OCI-LY1 (cell line): Measurements from ENCODE around the gene CHST3.

Experiments used
- H2AFZ ChIP-seq: fragments of 200-600 bp; sonication (generic), shearing (Covaris generic); 2 replicates; pipeline ENCODE4 v1.6.0; 2014; ENCODE audit warnings: antibody characterized with exemption, mild to moderate bottlenecking, low read length
- H3F3A ChIP-seq: fragments of 200-600 bp; sonication (generic), shearing (Covaris generic); 2 replicates; pipeline ENCODE4 v1.6.0; 2014; ENCODE audit warnings: mild to moderate bottlenecking, antibody characterized with exemption, low read length, moderate library complexity; ENCODE audit not compliant: insufficient read depth
- H3K27ac ChIP-seq: fragments of 200-600 bp; sonication (generic); 2 replicates; pipeline ENCODE4 v1.5.1; 2014; ENCODE audit warnings: low read length, mixed run types, mild to moderate bottlenecking, low read depth; ENCODE audit not compliant: poor library complexity, severe bottlenecking
- H3K27me3 ChIP-seq: fragments of 200-600 bp; sonication (generic); 2 replicates; pipeline ENCODE4 v1.6.0; 2014; ENCODE audit warnings: antibody characterized with exemption, mild to moderate bottlenecking, low read length, moderate library complexity; ENCODE audit not compliant: insufficient read depth
- H3K36me3 ChIP-seq: fragments of 200-600 bp; sonication (generic); 2 replicates; pipeline ENCODE4 v1.6.1; 2014; ENCODE audit warnings: mild to moderate bottlenecking, antibody characterized with exemption, low read length, moderate library complexity, mixed read lengths; ENCODE audit not compliant: insufficient read depth
- H3K4me1 ChIP-seq: fragments of 200-600 bp; sonication (generic); 2 replicates; pipeline ENCODE4 v1.5.1; 2014; ENCODE audit warnings: mild to moderate bottlenecking, low read length, moderate library complexity; ENCODE audit not compliant: insufficient read depth, severe bottlenecking
- H3K4me2 ChIP-seq: fragments of 200-600 bp; sonication (generic), shearing (Covaris generic); 2 replicates; pipeline ENCODE4 v1.6.1; 2014; ENCODE audit warnings: low read length
- H3K4me3 ChIP-seq: fragments of 200-600 bp; sonication (generic); 2 replicates; pipeline ENCODE4 v1.5.1; 2014; ENCODE audit warnings: low read length, low read depth, mild to moderate bottlenecking, mixed read lengths; ENCODE audit not compliant: poor library complexity, severe bottlenecking
- H3K79me2 ChIP-seq: fragments of 200-600 bp; shearing (Covaris generic); 2 replicates; pipeline ENCODE4 v1.6.1; 2016; ENCODE audit warnings: mixed run types, low read length, mixed read lengths; ENCODE audit not compliant: insufficient read depth
- H3K9ac ChIP-seq: fragments of 200-600 bp; sonication (generic), shearing (Covaris generic); 2 replicates; pipeline ENCODE4 v1.6.1; 2014; ENCODE audit warnings: mild to moderate bottlenecking, low read length, mixed read lengths
- H3K9me2 ChIP-seq: fragments of 200-600 bp; sonication (generic), shearing (Covaris generic); 2 replicates; pipeline ENCODE4 v1.6.1; 2014; ENCODE audit warnings: low read depth, mild to moderate bottlenecking, low read length, mixed read lengths
- H3K9me3 ChIP-seq: fragments of 200-600 bp; shearing (Covaris generic); 2 replicates; pipeline ENCODE4 v1.6.1; 2014; ENCODE audit warnings: low read length, mixed read lengths
- H4K20me1 ChIP-seq: fragments of 200-600 bp; sonication (generic), shearing (Covaris generic); 2 replicates; pipeline ENCODE4 v1.6.0; 2016; ENCODE audit warnings: mild to moderate bottlenecking, low read length; ENCODE audit not compliant: insufficient read depth
- EZH2 ChIP-seq: fragments of 200-600 bp; sonication (generic), shearing (Covaris generic); IDR thresholded peaks from 2 replicates; pipeline ENCODE4 v1.8.0; 2017; ENCODE audit warnings: borderline replicate concordance, mixed run types, mild to moderate bottlenecking, antibody characterized with exemption, low read length, moderate library complexity, mixed read lengths
- TF ChIP-seq, protein P1 (sequence below): fragments of 200-600 bp; sonication (generic), shearing (Covaris generic); IDR thresholded peaks from 2 replicates; pipeline ENCODE4 v1.5.1; 2017; ENCODE audit warnings: mild to moderate bottlenecking, antibody characterized with exemption, low read length, moderate library complexity, mixed read lengths

CHST3 gene

DNA sequence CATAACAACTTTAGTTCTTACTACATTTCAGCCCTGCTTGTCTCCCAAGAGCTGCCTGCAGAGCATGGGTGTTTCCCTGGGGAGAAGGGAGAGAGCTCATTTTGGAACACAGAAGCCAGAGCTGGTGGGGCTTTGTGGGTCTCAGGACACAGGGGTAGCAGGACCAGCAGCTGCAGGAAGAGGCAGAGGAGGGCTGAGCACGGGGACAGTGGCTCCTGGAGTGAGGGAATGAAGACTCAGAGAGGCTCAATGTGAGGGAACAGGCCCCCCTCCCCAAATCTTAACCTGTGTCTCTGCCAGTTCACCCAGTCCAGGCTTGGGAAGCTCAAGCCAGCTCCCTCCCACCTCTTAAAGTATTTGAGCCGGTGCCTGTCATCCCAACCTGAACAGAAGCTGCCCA, 50.0 kb downstream of the CHST3 start:
- H4K20me1 ChIP-seq, result no peaks in the 10 kb centered on the region
- H3K27ac ChIP-seq, result no peak overlapping the region
- H3K9me3 ChIP-seq, result no peaks in the 10 kb centered on the region
- TF ChIP-seq, protein P1, sequence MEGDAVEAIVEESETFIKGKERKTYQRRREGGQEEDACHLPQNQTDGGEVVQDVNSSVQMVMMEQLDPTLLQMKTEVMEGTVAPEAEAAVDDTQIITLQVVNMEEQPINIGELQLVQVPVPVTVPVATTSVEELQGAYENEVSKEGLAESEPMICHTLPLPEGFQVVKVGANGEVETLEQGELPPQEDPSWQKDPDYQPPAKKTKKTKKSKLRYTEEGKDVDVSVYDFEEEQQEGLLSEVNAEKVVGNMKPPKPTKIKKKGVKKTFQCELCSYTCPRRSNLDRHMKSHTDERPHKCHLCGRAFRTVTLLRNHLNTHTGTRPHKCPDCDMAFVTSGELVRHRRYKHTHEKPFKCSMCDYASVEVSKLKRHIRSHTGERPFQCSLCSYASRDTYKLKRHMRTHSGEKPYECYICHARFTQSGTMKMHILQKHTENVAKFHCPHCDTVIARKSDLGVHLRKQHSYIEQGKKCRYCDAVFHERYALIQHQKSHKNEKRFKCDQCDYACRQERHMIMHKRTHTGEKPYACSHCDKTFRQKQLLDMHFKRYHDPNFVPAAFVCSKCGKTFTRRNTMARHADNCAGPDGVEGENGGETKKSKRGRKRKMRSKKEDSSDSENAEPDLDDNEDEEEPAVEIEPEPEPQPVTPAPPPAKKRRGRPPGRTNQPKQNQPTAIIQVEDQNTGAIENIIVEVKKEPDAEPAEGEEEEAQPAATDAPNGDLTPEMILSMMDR, result no peak
- H3K9me2 ChIP-seq, result no peaks in the 10 kb centered on the region
- H3F3A ChIP-seq, result no peaks in the 10 kb centered on the region
- no peaks in the 10 kb centered on the region for H3K36me3 ChIP-seq
- H3K4me1 ChIP-seq, result no peaks in the 10 kb centered on the region
- peaks cover 16% of the 10 kb centered on the region; the same call in 1 of the 2 replicates for H3K27me3 ChIP-seq
- H3K79me2 ChIP-seq, result no peaks in the 10 kb centered on the region
- no peak overlapping the region for H3K4me3 ChIP-seq
- H2AFZ ChIP-seq, result no peak overlapping the region
- no peak overlapping the region for H3K9ac ChIP-seq
- no peak overlapping the region for H3K4me2 ChIP-seq

DNA sequence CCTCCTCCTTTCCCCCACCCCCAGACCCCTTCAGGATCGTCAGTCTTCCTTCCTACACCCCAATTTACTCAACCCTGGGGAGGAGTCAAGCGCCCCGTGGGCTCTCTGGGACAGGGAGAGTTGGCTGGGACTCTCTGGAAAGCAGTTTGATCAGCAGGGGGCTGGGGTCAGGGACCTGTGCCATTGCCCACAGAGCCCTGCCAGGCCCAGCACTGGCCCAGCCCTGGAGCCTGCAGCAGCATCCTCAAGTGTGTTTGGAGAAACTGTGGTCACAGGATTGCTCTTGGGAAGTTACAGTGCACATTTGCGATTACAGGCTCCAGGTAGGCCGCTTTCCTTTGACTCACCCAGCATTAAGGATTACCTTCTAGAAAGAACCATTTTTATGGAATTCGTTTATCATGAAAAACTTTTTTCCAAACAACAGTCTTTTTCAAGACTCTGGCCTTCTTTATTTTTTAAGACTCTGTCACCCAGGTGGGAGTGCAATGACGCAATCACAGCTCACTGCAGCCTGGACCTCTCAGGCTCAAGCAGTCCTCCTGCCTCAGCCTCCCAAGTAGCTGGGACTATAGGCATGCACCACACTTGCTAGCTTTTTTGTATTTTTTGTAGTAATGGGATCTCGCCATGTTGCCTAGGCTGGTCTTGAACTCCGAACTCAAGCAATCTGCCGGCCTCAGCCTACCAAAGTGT, 50.7 kb downstream of the CHST3 start:
- TF ChIP-seq, protein P1, result no peak
- no peak for TF ChIP-seq EZH2
- Histone ChIP-seq H3F3A (no peaks in the 10 kb centered on the region), H3K4me3 (no peak overlapping the region), H3K4me2 (no peak overlapping the region), H3K79me2 (no peaks in the 10 kb centered on the region), H3K9me3 (no peaks in the 10 kb centered on the region), H3K9ac (no peak overlapping the region), H3K27me3 (peaks cover 14% of the 10 kb centered on the region; the same call in 1 of the 2 replicates), H2AFZ (no peak overlapping the region), H4K20me1 (no peaks in the 10 kb centered on the region), H3K36me3 (no peaks in the 10 kb centered on the region), H3K4me1 (no peaks in the 10 kb centered on the region), H3K27ac (no peak overlapping the region), H3K9me2 (no peaks in the 10 kb centered on the region)

DNA sequence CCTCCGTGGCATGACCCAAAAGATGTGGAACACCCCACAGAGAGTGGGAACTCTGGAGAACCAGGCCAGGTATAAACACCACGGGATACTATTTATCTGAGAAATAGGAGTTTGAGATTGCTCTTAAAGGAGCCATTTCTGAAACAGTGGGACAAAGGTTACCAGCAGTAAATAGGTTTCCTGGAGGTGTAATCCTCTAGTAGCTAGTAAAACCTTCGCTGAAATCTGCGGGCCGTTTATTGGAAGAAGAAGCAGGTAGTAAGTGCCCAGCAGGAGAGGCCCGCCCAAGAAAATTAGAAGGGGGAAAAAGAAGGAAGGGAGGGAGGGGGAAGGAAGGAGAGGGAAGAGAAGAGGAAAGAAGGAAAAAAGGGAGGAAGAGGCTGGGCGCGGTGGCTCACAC, 51.6 kb downstream of the CHST3 start:
- H2AFZ ChIP-seq, result no peak overlapping the region
- no peak overlapping the region for H3K4me3 ChIP-seq
- H3K4me2 ChIP-seq, result no peak overlapping the region
- peaks cover 18% of the 10 kb centered on the region; the same call in 1 of the 2 replicates for H3K27me3 ChIP-seq
- no peak for TF ChIP-seq EZH2
- TF ChIP-seq, protein P1, result no peak
- H3K9me3 ChIP-seq, result no peaks in the 10 kb centered on the region
- no peaks in the 10 kb centered on the region for H3K79me2 ChIP-seq
- H3K27ac ChIP-seq, result no peak overlapping the region
- H3K36me3 ChIP-seq, result no peaks in the 10 kb centered on the region
- no peaks in the 10 kb centered on the region for H4K20me1 ChIP-seq
- H3K9ac ChIP-seq, result no peak overlapping the region
- H3K9me2 ChIP-seq, result no peaks in the 10 kb centered on the region
- H3F3A ChIP-seq, result no peaks in the 10 kb centered on the region
- H3K4me1 ChIP-seq, result no peaks in the 10 kb centered on the region
